CD14-positive monocyte (primary cell): ENCODE measurements around the gene ECHDC3. TPM values are rescaled to one million over a fixed set of nuclear protein-coding genes. Genes with fewer than 3 reads are reported as not detected.

Experiments
- DNase-seq, 3 donors: peaks; one replicate each; pipeline ENCODE4 v3.0.0-alpha.2; 2011 to 2022
- H2AFZ ChIP-seq: 2 replicates; pipeline ENCODE4 v1.6.0; 2012; ENCODE audit warnings: mild to moderate bottlenecking, low read depth, low read length, inconsistent platforms; ENCODE audit not compliant: insufficient read depth, poor library complexity, severe bottlenecking
- H3K27ac ChIP-seq, 2 donors: 1 replicate in 1 of 2; 2 replicates in 1 of 2; pipeline ENCODE4 v1.5.1; 2012 to 2013; ENCODE audit warnings: low read length in 2 of 2, control low read depth in 1 of 2, inconsistent platforms in 1 of 2, low read depth in 1 of 2, mild to moderate bottlenecking in 1 of 2
- H3K27me3 ChIP-seq, 2 donors: one replicate each; pipeline versions ENCODE4 v1.6.0 to v1.6.1; 2011 to 2013; ENCODE audit warnings: low read length in 2 of 2; ENCODE audit not compliant: control insufficient read depth in 2 of 2, insufficient read depth in 2 of 2
- H3K36me3 ChIP-seq, 2 donors: replicated peaks in 1 of 2; 1 replicate in 1 of 2; 2 replicates in 1 of 2; pipeline versions ENCODE4 v1.5.1 to v1.6.1; 2012 to 2013; ENCODE audit warnings: low read length in 2 of 2, control low read depth in 1 of 2, inconsistent platforms in 1 of 2, mild to moderate bottlenecking in 1 of 2; ENCODE audit not compliant: insufficient read depth in 2 of 2, control insufficient read depth in 1 of 2
- H3K4me1 ChIP-seq, 2 donors: 1 replicate in 1 of 2; 2 replicates in 1 of 2; pipeline versions ENCODE4 v1.5.1 to v1.6.1; 2012 to 2013; ENCODE audit warnings: low read length in 2 of 2, control low read depth in 1 of 2, inconsistent platforms in 1 of 2, mild to moderate bottlenecking in 1 of 2, moderate library complexity in 1 of 2; ENCODE audit not compliant: insufficient read depth in 2 of 2, control insufficient read depth in 1 of 2
- H3K4me2 ChIP-seq: replicated peaks from 2 replicates; pipeline ENCODE3; 2012; ENCODE audit warnings: low read length, moderate library complexity, mild to moderate bottlenecking; ENCODE audit not compliant: poor library complexity, severe bottlenecking; ENCODE audit errors: extremely low read depth
- H3K4me3 ChIP-seq, 3 experiments: fragments of 200-600 bp in 1 of 3; sonication (generic) in 1 of 3; replicated peaks in 1 of 3; 1 replicate in 2 of 3; 2 replicates in 1 of 3; pipeline ENCODE4 v1.5.1; 2011 to 2013; ENCODE audit warnings: low read length in 3 of 3, mild to moderate bottlenecking in 3 of 3, control low read depth in 2 of 3, low read depth in 2 of 3, inconsistent platforms in 1 of 3, moderate library complexity in 1 of 3
- H3K79me2 ChIP-seq: 2 replicates; pipeline ENCODE4 v1.6.0; 2012; ENCODE audit warnings: mild to moderate bottlenecking, control low read depth, inconsistent platforms, low read length, moderate library complexity; ENCODE audit not compliant: insufficient read depth
- H3K9ac ChIP-seq: 2 replicates; pipeline ENCODE4 v1.6.0; 2017; ENCODE audit warnings: low read length, mild to moderate bottlenecking; ENCODE audit not compliant: insufficient read depth, poor library complexity, severe bottlenecking
- H3K9me3 ChIP-seq, 2 donors: replicated peaks in 1 of 2; 1 replicate in 1 of 2; 2 replicates in 1 of 2; pipeline versions ENCODE4 v1.5.1 to v1.6.1; 2012 to 2013; ENCODE audit warnings: low read length in 2 of 2, control low read depth in 1 of 2; ENCODE audit not compliant: control insufficient read depth in 1 of 2, insufficient read depth in 1 of 2
- H4K20me1 ChIP-seq: 2 replicates; pipeline ENCODE4 v1.6.0; 2012; ENCODE audit warnings: mild to moderate bottlenecking, low read length, control low read depth, moderate library complexity; ENCODE audit not compliant: insufficient read depth
- H3K27ac Mint-ChIP-seq, 7 donors: one replicate each; pipeline ENCODE4 v1.8.0; 2020; ENCODE audit warnings: mild to moderate bottlenecking in 7 of 7, mixed read lengths in 7 of 7, moderate library complexity in 6 of 7, inconsistent platforms in 2 of 7
- H3K27me3 Mint-ChIP-seq, 3 donors: one replicate each; pipeline ENCODE4 v1.8.0; 2021 to 2022; ENCODE audit warnings: low read depth in 3 of 3, mild to moderate bottlenecking in 3 of 3, mixed read lengths in 3 of 3, moderate library complexity in 3 of 3, inconsistent platforms in 1 of 3
- H3K36me3 Mint-ChIP-seq, 2 donors: one replicate each; pipeline ENCODE4 v1.8.0; 2020; ENCODE audit warnings: mixed read lengths in 2 of 2, inconsistent platforms in 1 of 2, mild to moderate bottlenecking in 1 of 2
- H3K4me1 Mint-ChIP-seq: one replicate; pipeline ENCODE4 v1.8.0; 2020; ENCODE audit warnings: mild to moderate bottlenecking, mixed read lengths
- H3K4me3 Mint-ChIP-seq, 2 donors: one replicate each; pipeline ENCODE4 v1.8.0; 2020; ENCODE audit warnings: mild to moderate bottlenecking in 2 of 2, mixed read lengths in 2 of 2, moderate library complexity in 1 of 2
- H3K9me3 Mint-ChIP-seq, 7 donors: one replicate each; pipeline ENCODE4 v1.8.0; 2020 to 2022; ENCODE audit warnings: mixed read lengths in 7 of 7, mild to moderate bottlenecking in 6 of 7, moderate library complexity in 6 of 7, inconsistent platforms in 2 of 7
- CTCF ChIP-seq: fragments of 200-600 bp; IDR thresholded peaks from one replicate; pipeline ENCODE4 v1.8.0; 2022; ENCODE audit warnings: antibody characterized with exemption, mild to moderate bottlenecking
- WGBS: methylation state at CpG from one replicate; pipeline ENCODE4 v1.1.5; 2013; ENCODE audit warnings: missing lambda C conversion rate; ENCODE audit not compliant: insufficient coverage; 5-methylcytosine and 5-hydroxymethylcytosine counted together
- intact Hi-C, 2 donors: fragments of 100-400 bp; cut with micrococcal nuclease; formaldehyde crosslinking; loops; one replicate each; pipeline versions ENCODE4 v1.15.0 to v1.15.1; 2023
- polyA plus RNA-seq, 3 donors: library from polyadenylated mRNA; depleted of rRNA in 1 of 3; unstranded in 2 of 3; stranded (reverse) in 1 of 3; fragments of 300-500 nt in 2 of 3; fragments of >200 nt in 1 of 3; fragmentation: Illumina TruSeq in 2 of 3; gene quantifications; 1 replicate in 2 of 3; 2 replicates in 1 of 3; pipeline ENCODE4 v1.2.3, GENCODE V29; 2012 to 2021

ECHDC3 gene
- polyA plus RNA-seq, 3 donors, result 9.2 to 10.6 (median 9.4) TPM

DNA sequence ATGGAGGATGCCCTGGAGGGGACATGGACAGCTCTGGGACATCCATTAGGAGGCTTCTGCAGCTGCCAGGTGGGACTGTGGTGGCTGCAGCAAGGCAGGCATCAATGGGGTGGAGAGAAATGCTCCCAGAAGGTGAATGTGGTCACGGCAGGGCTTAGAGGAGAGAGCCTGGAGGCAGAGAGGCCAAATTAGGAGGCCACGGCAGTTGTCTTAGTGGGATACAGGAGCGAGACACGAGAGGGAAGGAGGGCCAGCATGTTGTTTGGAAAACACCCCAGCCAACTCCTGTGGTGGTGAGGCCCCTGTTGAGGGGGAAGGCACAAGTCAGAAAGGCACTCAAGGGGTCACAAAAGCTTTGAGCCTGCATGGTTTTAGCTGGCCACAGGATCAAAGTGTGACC is 14.6 kb upstream of the ECHDC3 start:
- H3K9me3 ChIP-seq, result peaks cover 0 to 24% of the 10 kb centered on the region in 2 donors
- H3K4me2 ChIP-seq, result no peak overlapping the region
- no peak overlapping the region for H3K4me3 Mint-ChIP-seq
- DNase-seq, result no peak
- H3K27me3 Mint-ChIP-seq, result peaks cover 0 to 6% (median 3%) of the 10 kb centered on the region in 3 donors
- intact Hi-C loops, result loop anchor here (5.0 kb wide), 1 partner anchor 210 kb away; no protein-coding TSS in a partner anchor
- peaks cover 2% of the 10 kb centered on the region for H3K4me1 Mint-ChIP-seq
- H3K27ac Mint-ChIP-seq, result no peak overlapping the region
- H3K27me3 ChIP-seq, result no peaks in the 10 kb centered on the region
- TF ChIP-seq CTCF, result no peak
- H2AFZ ChIP-seq, result no peak overlapping the region
- H3K9ac ChIP-seq, result no peak overlapping the region
- no peaks in the 10 kb centered on the region for H3K36me3 Mint-ChIP-seq
- no peaks in the 10 kb centered on the region for H3K4me1 ChIP-seq
- H3K79me2 ChIP-seq, result no peaks in the 10 kb centered on the region
- no peaks in the 10 kb centered on the region for H3K36me3 ChIP-seq
- 91% methylated on average over 4 of the region's 4 CpGs for WGBS
- H3K27ac ChIP-seq, result no peak overlapping the region
- H3K4me3 ChIP-seq, result no peak overlapping the region
- no peaks in the 10 kb centered on the region for H4K20me1 ChIP-seq
- H3K9me3 Mint-ChIP-seq, result peaks cover 8 to 21% (median 13%) of the 10 kb centered on the region in 7 donors

- no peak for DNase-seq
- Histone ChIP-seq H3K4me1 (no peaks in the 10 kb centered on the region), H3K9me3 (peaks cover 0 to 24% of the 10 kb centered on the region in 2 donors), H3K27ac (no peak overlapping the region), H3K9ac (no peak overlapping the region), H2AFZ (no peak overlapping the region), H4K20me1 (no peaks in the 10 kb centered on the region), H3K27me3 (no peaks in the 10 kb centered on the region), H3K4me3 (no peak overlapping the region), H3K79me2 (no peaks in the 10 kb centered on the region), H3K36me3 (no peaks in the 10 kb centered on the region), H3K4me2 (no peak overlapping the region)
- WGBS, result 100% methylated on average over 2 of the region's 7 CpGs
- no peak for TF ChIP-seq CTCF
- Mint-ChIP-seq H3K4me1 (peaks cover 2% of the 10 kb centered on the region), H3K4me3 (no peak overlapping the region), H3K27me3 (peaks cover 0 to 6% (median 3%) of the 10 kb centered on the region in 3 donors), H3K27ac (no peak overlapping the region), H3K36me3 (no peaks in the 10 kb centered on the region), H3K9me3 (peaks cover 8 to 21% (median 13%) of the 10 kb centered on the region in 7 donors)
- intact Hi-C loops, result loop anchor here (5.0 kb wide), 1 partner anchor 211 kb away; no protein-coding TSS in a partner anchor
Observed at GRCh38 chr10:11728353-11728752, 13.8 kb upstream of the ECHDC3 start.
